GM12801 (cell line): Measurements from ENCODE around the gene CCDC187.

Experiments used
- TF ChIP-seq, protein P1 (sequence below): IDR thresholded peaks from one replicate; pipeline ENCODE4 v1.5.1; 2011; ENCODE audit warnings: control low read depth; ENCODE audit not compliant: insufficient read length; ENCODE audit errors: extremely low read depth

Gene CCDC187

DNA sequence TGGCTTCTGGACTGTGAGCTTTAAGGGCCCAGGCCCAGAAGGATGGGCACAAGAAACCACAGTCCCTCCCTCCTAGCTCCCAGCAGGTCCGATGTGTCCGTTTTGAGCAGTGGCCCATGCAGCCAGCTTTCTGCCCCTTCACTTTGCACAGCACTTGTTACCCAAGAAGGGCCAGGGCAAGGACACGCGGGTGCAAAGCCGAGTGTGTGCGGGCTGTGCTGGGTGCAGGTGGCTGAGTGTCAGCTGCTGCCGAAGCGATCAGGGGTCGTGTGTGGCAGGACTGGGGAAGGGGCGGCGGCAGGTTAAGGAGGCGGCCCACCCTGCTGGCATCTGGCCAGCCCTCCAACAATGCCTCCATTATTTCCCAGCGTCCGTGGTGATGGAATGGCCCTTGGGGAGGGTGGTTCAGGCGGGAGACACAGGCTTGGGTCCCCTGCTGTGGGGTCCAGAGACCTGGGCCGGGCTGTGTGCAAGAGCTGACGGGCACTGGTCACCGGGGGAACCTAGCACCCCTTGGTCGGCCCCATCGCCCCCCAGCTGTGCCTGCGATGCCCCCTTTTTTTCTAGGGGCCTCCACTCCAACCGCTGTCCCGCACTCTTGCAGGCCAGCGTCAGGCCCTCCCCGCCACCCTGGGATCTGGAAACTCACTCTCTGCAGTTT lies 99.6 kb downstream of the CCDC187 start:
- TF ChIP-seq, protein P1, sequence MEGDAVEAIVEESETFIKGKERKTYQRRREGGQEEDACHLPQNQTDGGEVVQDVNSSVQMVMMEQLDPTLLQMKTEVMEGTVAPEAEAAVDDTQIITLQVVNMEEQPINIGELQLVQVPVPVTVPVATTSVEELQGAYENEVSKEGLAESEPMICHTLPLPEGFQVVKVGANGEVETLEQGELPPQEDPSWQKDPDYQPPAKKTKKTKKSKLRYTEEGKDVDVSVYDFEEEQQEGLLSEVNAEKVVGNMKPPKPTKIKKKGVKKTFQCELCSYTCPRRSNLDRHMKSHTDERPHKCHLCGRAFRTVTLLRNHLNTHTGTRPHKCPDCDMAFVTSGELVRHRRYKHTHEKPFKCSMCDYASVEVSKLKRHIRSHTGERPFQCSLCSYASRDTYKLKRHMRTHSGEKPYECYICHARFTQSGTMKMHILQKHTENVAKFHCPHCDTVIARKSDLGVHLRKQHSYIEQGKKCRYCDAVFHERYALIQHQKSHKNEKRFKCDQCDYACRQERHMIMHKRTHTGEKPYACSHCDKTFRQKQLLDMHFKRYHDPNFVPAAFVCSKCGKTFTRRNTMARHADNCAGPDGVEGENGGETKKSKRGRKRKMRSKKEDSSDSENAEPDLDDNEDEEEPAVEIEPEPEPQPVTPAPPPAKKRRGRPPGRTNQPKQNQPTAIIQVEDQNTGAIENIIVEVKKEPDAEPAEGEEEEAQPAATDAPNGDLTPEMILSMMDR = no peak

DNA sequence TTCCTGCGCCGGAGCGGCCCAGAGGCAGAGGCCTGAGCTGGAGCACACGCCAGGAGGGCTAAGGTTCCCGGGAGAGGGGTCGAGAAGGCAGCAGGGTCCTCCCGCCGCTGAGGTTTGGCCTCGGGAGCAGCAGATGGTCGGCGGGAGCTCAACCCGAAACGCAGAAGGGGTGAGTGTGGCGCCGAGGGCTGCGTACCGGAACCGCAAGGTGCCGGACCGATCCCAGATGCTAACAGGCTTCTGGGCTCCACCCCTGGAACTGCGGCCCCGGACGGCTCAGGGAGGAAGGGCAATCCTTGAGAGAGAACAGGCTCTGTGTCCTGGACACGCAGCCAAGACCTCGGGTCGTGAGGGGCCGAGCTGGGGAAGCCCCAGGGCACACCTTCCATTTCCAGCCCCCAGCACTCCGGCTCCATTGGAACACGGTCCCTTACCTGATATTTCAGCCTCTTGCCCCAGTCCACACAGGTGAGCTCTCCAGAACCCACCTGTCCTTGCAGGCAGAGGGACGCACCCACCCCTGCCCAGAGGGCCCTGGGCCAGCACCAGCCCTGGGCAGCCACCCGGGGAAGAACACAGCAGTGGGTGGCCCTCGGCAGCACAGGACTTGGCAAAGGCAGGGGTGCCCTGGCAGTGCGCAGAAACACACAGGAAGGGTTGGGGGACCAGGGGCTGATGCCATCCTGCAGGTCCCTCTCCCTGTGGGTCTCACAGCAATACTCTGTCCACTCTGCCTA lies 100.3 kb downstream of the CCDC187 start:
- TF ChIP-seq, protein P1 = no peak

DNA sequence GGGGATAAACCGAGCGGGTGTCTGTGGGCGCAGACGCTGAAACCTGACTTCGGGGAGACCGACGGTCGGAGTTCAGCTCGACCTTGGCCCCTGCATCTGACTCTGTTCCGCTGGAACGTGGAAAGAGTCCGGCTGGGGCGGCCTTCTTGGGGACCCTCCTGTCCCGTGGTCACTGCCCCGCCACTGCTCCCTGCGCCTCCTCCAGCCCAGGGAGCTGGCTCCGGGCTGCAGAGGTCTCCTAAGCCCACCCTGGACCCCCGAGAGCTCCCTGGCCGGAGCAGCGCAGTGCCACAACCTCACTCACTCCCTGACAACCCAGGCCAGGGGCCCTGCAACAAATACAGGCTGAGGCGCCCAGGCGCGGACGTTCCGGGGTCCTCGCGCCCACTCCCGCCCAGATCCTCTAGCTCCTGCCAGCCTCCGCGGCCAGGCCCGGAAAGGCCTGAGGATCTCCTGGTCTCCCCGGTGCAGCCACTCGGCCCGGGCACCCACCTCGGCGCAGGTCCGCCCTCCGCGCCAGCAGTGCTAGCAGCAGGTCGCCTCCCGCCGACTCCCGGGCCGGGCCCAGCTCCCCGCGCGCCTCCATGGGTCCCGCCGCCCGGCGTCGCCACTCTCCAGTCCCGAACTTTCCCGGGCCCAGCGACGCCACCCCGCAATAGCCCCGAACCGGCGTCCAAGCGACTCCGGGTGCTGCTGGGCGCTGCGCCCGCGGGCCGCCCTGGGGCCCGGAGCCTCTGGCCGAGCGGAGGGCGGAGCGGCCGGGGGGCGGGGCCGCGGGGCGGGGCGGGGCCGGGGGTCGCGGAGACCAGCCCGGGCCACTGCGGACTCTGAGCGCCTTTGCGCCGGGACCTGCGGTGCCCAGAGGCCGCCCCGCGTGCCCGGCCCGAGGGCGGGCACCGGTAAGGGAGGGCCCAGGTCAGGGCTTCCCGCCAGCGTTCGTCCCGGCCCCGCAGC lies 101.2 kb downstream of the CCDC187 start:
- TF ChIP-seq, protein P1 = no peak

DNA sequence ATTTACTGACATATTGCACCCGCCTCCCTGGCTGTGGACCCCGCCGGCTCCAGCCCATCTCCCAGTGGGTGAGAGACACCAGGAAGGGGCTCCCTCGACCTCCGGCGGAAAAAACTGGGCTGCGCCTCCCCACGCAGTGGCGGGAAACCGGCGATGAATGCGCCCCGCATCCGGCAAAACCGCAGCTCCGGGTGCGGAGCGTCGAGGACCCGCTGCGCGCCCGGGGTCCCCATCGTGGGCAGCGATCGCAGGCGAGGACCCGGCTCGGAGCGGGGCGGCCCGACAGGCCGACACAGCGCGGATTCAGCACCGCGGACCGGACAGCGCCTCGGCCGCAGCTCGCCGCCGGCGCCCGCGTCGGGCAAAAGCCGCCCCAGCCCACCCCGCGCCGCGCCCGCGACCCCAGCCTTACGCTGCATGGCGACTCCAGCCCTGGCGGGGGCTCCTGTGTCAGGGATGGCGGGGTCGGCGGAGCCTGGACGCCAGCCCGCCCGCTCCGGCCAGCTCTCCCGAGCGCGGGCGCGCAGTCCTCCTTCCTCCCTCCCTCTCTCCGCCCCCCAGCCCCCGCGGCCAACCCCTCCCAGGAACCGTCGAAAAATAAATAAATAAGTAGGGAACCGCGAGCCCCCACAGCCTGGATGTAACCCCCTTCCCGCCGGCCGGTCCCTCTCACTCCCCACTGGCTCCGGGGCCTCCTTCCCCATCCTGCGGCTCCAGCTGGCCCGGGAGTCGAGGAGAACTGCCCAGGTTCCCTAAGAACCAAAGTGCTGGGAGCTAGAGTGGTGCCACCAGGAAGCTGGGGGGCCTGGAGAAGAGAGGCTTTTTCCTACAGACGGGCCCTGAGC lies 102.1 kb downstream of the CCDC187 start:
- TF ChIP-seq, protein P1 = no peak

DNA sequence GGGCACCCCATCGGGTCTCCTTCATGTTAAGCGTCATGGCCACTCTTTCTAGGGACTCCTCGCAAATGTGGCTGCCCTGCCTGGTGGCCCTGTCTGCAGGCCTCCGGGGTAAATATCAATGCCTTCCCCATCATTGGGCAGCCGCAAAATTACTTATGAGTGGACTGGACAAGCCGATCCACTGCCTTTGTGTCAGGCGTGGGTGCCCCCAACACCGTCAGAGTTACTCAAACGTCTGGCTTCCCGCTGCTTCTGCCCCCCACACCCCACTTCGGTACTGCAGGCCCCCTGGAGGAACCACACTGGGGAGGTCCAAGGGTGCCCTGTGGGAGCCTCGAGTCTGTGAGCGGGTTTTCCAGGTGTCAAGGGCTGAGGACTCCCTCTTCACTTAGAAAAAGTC lies 102.7 kb downstream of the CCDC187 start:
- TF ChIP-seq, protein P1 = no peak

DNA sequence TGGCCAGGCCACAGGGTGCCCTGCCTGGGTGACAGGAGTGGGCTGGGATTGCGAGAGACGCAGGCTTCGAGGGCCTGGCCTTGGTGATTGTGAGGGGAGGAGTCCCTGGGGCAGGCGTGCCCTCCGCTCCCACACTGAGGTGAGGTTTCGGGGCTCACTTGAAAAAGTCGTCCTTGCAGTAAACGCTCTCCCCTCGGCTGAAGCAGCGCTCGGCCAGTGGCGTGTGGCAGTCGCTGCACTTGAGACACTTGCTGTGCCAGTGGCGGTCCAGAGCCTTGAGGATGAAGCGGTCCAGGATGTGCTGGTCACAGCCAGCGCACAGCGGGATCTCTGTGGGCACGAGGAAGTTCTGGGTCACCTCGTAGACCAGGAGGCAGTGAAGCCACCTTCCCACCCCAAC lies 103.5 kb downstream of the CCDC187 start:
- TF ChIP-seq, protein P1 = no peak
